Thymus (tissue), 11 donors: Measurements from ENCODE around the gene CXCR6. TPM values are rescaled to one million over a fixed set of nuclear protein-coding genes. Genes with fewer than 3 reads are reported as not detected.

Experiments used
- DNase-seq, 9 donors: peaks; one replicate each; pipeline ENCODE4 v3.0.0-alpha.2; 2013; ENCODE audit warnings: low spot score in 9 of 9, low read depth in 6 of 9, missing footprints in 1 of 9
- H3K27ac ChIP-seq, 2 donors: one replicate each; pipeline ENCODE4 v1.5.1; 2013; ENCODE audit warnings: control low read depth in 1 of 2, low read depth in 1 of 2, low read length in 1 of 2, mild to moderate bottlenecking in 1 of 2, moderate library complexity in 1 of 2
- H3K27me3 ChIP-seq, 2 donors: one replicate each; pipeline ENCODE4 v1.5.1; 2013; ENCODE audit warnings: low read length in 1 of 2; ENCODE audit not compliant: control insufficient read depth in 2 of 2, insufficient read depth in 1 of 2
- H3K36me3 ChIP-seq, 2 donors: one replicate each; pipeline ENCODE4 v1.5.1; 2013; ENCODE audit warnings: low read length in 1 of 2, mild to moderate bottlenecking in 1 of 2, moderate library complexity in 1 of 2; ENCODE audit not compliant: control insufficient read depth in 2 of 2, insufficient read depth in 2 of 2
- H3K4me1 ChIP-seq, 2 donors: one replicate each; pipeline ENCODE4 v1.5.1; 2013; ENCODE audit warnings: low read length in 2 of 2; ENCODE audit not compliant: control insufficient read depth in 2 of 2, insufficient read depth in 2 of 2
- H3K4me3 ChIP-seq, 2 donors: one replicate each; pipeline ENCODE4 v1.5.1; 2013; ENCODE audit warnings: low read length in 2 of 2, control low read depth in 1 of 2, mild to moderate bottlenecking in 1 of 2
- H3K9me3 ChIP-seq, 2 donors: one replicate each; pipeline ENCODE4 v1.5.1; 2013; ENCODE audit warnings: low read length in 1 of 2, mild to moderate bottlenecking in 1 of 2; ENCODE audit not compliant: control insufficient read depth in 2 of 2, insufficient read depth in 1 of 2
- WGBS: extraction: QIAGEN DNeasy Blood & Tissue Kit; methylation state at CpG from one replicate; pipeline ENCODE4 v1.1.7; 2013; 5-methylcytosine and 5-hydroxymethylcytosine counted together
- polyA plus RNA-seq: library from polyadenylated mRNA; stranded (reverse); fragments of 200-250 nt; gene quantifications from one replicate; pipeline ENCODE4 v1.2.3, GENCODE V29; 2013
- total RNA-seq: library from RNA; stranded (reverse); fragments of 120-200 nt; gene quantifications from one replicate; pipeline ENCODE4 v1.2.4, GENCODE V29; 2013
- donor health status: healthy.

The CXCR6 gene
- total and polyA plus RNA-seq, 2 donors: 8.5 to 10.4 TPM

DNA sequence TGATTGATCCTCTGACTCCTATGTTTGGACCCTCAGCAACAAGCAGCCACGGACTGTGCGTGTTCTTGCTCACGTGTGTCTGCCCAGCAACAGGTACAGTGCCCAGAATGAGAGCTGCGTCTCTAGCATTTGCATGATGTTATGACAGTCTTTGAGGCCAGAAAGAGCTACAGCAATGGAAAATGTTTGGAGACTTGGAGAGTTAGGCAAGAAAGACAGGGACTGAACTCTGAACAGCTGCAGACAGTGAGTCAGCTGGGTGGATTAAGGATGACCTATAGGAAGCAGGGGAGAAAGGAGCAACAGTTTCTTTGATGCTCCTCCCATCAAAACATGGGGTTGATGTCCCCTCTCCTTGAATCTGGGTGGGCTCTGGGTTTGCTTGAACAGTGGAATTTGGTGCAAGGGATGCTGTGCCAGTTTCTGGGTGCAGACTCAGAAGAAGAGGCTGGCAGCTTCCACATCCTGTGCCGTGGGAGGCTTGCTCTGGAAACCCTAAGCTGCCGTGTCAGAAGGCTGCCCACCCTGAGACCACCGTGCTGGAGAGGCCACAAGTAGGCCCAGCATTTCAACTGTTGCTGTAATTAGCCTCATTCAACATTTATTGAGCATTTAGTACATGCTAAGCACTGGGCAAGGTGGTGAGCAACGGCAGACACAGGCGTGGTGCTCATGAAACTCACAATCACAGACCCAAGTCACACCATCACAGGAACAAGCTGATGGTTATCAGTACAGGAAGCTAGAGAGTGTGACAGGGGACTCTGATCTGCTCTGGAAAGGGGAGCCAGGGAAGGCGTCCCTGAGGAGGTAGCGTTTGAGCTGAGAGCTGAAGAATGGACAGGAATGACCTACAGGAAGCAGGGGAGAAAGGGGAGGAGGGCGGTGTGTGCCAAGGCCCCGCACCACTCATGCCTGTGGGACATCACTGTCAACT lies 35.2 kb upstream of the CXCR6 start:
- peaks cover 82 to 93% of the 10 kb centered on the region in 2 donors for H3K4me1 ChIP-seq
- WGBS: 56% methylated on average over 13 of the region's 13 CpGs
- H3K9me3 ChIP-seq: no peaks in the 10 kb centered on the region
- peaks cover 49 to 86% of the 10 kb centered on the region in 2 donors for H3K36me3 ChIP-seq
- peak in 2 of 9 donors; percentile 58 to 76 for DNase-seq
- peak overlapping the region; percentile 64 to 92 for H3K27ac ChIP-seq
- H3K4me3 ChIP-seq: no peak overlapping the region
- H3K27me3 ChIP-seq: no peaks in the 10 kb centered on the region

DNA sequence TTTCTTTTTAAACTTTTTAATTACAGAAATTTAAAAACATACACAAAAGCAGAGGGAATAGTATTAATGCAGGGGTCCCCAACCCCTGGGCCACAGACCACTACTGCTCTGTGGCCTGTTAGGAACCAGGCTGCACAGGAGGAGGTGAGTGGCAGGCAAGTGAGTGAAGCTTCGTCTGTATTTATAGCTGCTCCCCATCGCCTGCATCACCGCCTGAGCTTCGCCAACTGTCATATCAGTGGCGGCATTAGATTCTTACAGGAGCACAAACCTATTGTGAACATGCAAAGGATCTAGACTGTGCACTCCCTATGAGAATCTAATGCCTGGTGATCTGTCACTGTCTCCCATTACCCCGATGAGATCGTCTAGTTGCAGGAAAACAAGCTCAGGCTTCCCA lies 34.5 kb upstream of the CXCR6 start:
- peak in 1 of 9 donors; percentile 58 for DNase-seq
- 62% methylated on average over 7 of the region's 7 CpGs for WGBS
- Histone ChIP-seq H3K9me3 (no peaks in the 10 kb centered on the region), H3K36me3 (peaks cover 42 to 79% of the 10 kb centered on the region in 2 donors), H3K4me3 (no peak overlapping the region), H3K27ac (peak overlapping the region; percentile 71 to 92), H3K27me3 (no peaks in the 10 kb centered on the region), H3K4me1 (peaks cover 80 to 92% of the 10 kb centered on the region in 2 donors)

DNA sequence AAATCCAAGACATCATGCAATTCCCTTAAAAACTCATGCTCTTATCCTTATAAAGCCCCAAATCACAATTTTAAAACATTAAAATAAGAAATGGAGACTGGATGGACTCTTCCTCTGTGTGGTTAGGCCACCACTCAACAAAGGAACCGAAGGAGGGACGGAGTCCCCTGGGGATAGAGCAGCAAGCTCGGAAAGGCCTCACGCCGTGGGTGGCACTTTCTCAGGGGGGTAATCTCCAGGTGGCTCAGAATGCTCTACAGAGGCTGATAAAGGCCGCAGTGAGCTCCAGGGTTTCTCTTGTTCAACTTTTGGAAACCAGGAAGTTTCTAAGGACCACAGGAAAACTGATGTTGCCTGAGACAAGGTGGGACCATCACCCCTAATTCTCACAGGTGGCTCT lies 33.7 kb upstream of the CXCR6 start:
- H3K4me3 ChIP-seq: peak overlapping the region; percentile 29 to 70
- H3K9me3 ChIP-seq: no peaks in the 10 kb centered on the region
- H3K36me3 ChIP-seq: peaks cover 34 to 71% of the 10 kb centered on the region in 2 donors
- H3K4me1 ChIP-seq: peaks cover 74 to 92% of the 10 kb centered on the region in 2 donors
- H3K27ac ChIP-seq: peak overlapping the region; percentile 39 to 92
- no peaks in the 10 kb centered on the region for H3K27me3 ChIP-seq
- no peak for DNase-seq
- 51% methylated on average over 6 of the region's 6 CpGs for WGBS

DNA sequence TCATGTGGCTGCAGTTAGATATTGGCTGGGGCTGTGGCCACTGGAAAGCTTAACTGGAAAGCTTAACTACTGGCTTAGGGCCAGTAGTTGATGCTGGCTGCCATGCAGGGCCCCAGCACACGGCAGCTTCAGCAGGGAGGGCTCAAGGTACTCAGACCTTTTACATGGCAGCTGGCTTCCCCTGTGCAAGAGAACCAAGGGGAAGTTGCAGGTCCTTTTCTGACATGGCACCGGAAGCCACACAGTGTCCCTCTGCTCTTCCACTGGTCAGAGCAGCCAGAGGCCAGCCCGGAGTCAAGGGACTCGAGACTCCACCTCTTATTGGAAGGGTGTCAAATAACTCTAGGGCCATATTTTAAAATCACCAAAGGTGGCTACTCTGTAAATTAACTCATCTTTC lies 32.4 kb upstream of the CXCR6 start:
- no peaks in the 10 kb centered on the region for H3K9me3 ChIP-seq
- WGBS: 82% methylated on average over 4 of the region's 4 CpGs
- H3K4me3 ChIP-seq: peak overlapping the region; percentile 37 to 70
- H3K4me1 ChIP-seq: peaks cover 68 to 91% of the 10 kb centered on the region in 2 donors
- no peak for DNase-seq
- H3K36me3 ChIP-seq: peaks cover 24 to 58% of the 10 kb centered on the region in 2 donors
- H3K27me3 ChIP-seq: no peaks in the 10 kb centered on the region
- peak overlapping the region; percentile 46 to 92 for H3K27ac ChIP-seq

DNA sequence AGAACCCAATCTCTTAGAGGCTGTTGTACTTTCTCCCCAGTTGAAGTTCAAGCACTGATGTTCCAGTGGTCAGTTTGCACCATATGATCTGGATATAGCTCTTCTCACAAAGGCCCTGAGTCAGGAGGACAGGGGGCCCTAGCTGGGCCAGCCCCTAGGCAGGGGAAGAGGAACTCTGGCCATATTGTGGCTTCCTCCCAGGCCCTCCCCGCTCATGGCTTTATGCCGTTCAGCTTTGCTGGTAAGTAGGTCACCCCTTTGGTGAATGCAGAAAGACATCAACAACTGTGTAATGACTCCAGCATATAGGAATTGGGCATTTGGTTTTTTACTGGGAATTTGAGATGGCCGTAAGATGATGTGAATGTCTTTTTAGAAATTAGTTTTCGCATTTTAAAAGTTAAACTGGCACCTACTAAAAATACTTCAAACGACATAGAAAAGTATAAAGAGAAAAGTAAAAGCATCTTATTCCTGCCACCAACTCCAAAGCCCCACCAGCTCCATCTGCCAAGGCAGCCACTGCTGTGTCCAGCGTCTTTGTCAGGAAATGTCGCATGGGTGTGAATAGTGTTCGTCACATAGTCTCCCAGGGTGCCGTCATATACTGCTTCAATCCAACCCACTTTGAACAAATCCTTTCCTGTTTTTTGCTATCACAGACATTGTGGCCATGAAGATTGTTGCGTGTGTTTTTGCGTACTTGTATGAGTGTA lies 31.6 kb upstream of the CXCR6 start:
- Histone ChIP-seq H3K36me3 (peaks cover 16 to 51% of the 10 kb centered on the region in 2 donors), H3K4me1 (peaks cover 68 to 91% of the 10 kb centered on the region in 2 donors), H3K27me3 (no peaks in the 10 kb centered on the region), H3K9me3 (no peaks in the 10 kb centered on the region), H3K27ac (peak overlapping the region; percentile 78 to 92), H3K4me3 (peak overlapping the region; percentile 37 to 70)
- WGBS: 65% methylated on average over 11 of the region's 11 CpGs
- DNase-seq: peak in 1 of 9 donors; percentile 75

DNA sequence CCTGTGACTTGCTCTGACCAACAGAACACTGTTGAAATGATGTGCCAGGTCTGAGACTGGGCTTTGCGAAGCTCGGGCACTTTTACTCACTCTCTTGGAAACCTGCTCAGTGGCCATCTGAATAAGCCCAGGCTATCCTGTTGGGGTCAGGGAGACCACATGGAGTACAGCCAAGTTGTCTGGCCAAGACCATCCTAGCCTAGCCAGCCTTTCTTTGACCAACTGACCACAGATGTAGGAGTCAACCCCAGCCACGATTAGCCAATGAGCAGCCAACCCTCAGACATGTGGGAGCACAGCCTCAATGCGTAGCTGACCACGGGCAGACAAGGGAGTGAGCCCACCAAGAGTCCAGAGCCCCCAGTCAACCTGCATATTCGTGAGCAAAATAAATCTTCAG lies 30.8 kb upstream of the CXCR6 start:
- Histone ChIP-seq H3K9me3 (no peaks in the 10 kb centered on the region), H3K4me3 (peak overlapping the region; percentile 37 to 70), H3K27ac (peak overlapping the region; percentile 78 to 92), H3K4me1 (peaks cover 70 to 91% of the 10 kb centered on the region in 2 donors), H3K27me3 (no peaks in the 10 kb centered on the region), H3K36me3 (peaks cover 10 to 50% of the 10 kb centered on the region in 2 donors)
- WGBS: 91% methylated on average over 6 of the region's 6 CpGs
- DNase-seq: no peak

DNA sequence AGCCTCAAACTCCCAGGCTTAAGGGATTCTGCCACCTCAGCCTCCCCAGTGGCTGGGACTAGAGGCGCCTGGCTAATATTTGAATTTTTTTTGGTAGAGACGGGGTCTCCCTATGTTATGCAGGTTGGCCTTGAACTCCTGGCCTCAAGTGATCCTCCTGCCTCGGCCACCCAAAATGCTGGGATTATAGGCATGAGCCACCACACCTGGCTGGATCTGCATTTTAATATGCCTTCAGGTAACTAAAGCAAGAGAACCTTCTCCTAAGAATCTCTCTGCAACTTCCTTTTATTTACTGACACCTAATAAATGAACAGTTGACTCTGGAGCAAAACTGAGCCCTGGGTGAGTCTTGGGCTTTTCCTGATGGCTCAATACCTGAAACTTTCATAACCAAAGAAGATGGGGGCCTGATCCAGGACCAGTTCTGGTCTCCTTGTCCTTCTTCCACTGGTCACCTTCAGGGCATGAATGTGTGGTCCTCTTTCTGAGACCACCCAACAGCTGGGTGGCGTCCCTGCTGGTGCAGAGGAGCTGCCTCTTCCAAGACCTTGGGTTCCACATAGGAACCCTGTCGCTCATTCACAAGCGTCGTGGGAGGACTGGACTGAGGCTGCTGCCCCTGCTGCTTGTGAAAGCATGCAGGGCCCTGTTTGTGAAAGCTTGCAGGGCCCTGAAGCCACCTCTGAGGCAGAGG lies 28.8 kb upstream of the CXCR6 start:
- 52% methylated on average over 7 of the region's 7 CpGs for WGBS
- peaks cover 62 to 92% of the 10 kb centered on the region in 2 donors for H3K4me1 ChIP-seq
- no peaks in the 10 kb centered on the region for H3K9me3 ChIP-seq
- H3K27ac ChIP-seq: peak overlapping the region; percentile 92
- no peak for DNase-seq
- no peaks in the 10 kb centered on the region for H3K27me3 ChIP-seq
- peak overlapping the region; percentile 47 to 70 for H3K4me3 ChIP-seq
- peaks cover 7 to 52% of the 10 kb centered on the region in 2 donors for H3K36me3 ChIP-seq

DNA sequence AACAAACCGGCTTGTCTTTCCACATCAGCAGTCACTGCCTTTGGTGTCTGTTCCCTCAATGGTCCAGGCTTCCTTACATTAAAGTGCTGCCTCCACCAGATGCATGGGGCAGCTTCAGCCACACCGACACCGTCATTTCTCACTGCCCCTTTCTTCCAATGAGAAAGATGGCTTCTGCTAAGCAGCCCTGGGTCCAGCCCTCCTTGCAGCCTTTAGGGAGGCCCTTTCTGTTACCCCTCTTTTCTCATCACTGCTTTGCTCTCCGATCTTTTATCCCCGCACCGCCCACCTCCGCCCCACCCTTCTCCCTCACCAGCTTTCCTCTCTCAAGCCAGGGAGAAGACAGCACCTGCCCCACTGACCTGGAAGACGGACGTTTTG lies 28.2 kb upstream of the CXCR6 start:
- Histone ChIP-seq H3K4me3 (peak overlapping the region; percentile 47 to 70), H3K4me1 (peaks cover 57 to 92% of the 10 kb centered on the region in 2 donors), H3K36me3 (peaks cover 8 to 55% of the 10 kb centered on the region in 2 donors), H3K27ac (peak overlapping the region; percentile 92), H3K27me3 (no peaks in the 10 kb centered on the region), H3K9me3 (no peaks in the 10 kb centered on the region)
- WGBS: 23% methylated on average over 9 of the region's 9 CpGs
- DNase-seq: no peak
